PFSK-1 (cell line): ENCODE data around the gene HOXC10.

Source experiments
- FOXP2 ChIP-seq: optimal IDR thresholded peaks from 2 replicates; pipeline ENCODE3; 2011; ENCODE audit warnings: borderline replicate concordance, control low read depth, inconsistent platforms; ENCODE audit not compliant: insufficient read depth; ENCODE audit errors: extremely low read length, extremely low read depth
- POLR2AphosphoS5 ChIP-seq: IDR thresholded peaks from 2 replicates; pipeline ENCODE4 v1.6.1; 2012; ENCODE audit warnings: low read depth, mild to moderate bottlenecking, control low read depth, low read length, moderate library complexity
- SIN3A ChIP-seq: IDR thresholded peaks from 2 replicates; pipeline ENCODE4 v1.6.1; 2012; ENCODE audit warnings: mild to moderate bottlenecking, low read length, moderate library complexity, borderline replicate concordance; ENCODE audit not compliant: insufficient read depth
- TAF1 ChIP-seq: IDR thresholded peaks from 2 replicates; pipeline ENCODE4 v1.6.1; 2012; ENCODE audit warnings: low read length, control low read depth, borderline replicate concordance; ENCODE audit not compliant: insufficient read depth
- TF ChIP-seq, protein P1 (sequence below), 2 experiments: IDR thresholded peaks; 2 replicates each; pipeline versions ENCODE4 v1.6.1 to v1.8.0; 2011 to 2012; ENCODE audit warnings: low read depth in 2 of 2, low read length in 2 of 2, control low read depth in 1 of 2, inconsistent platforms in 1 of 2, mild to moderate bottlenecking in 1 of 2, moderate library complexity in 1 of 2; ENCODE audit not compliant: insufficient read depth in 1 of 2

The HOXC10 gene

GRCh38 chr12:53972722-53973235, 12.2 kb upstream of the HOXC10 start, which contains the start of gene HOXC11:
Gene HOXC11, plus strand, starts transcription at chr12:53973126. Its CDS starts 116 bp downstream, at chr12:53973242.
- TF ChIP-seq TAF1: no peak
- no peak for TF ChIP-seq FOXP2
- no peak for TF ChIP-seq POLR2AphosphoS5
- no peak for TF ChIP-seq SIN3A
- TF ChIP-seq, protein P1, sequence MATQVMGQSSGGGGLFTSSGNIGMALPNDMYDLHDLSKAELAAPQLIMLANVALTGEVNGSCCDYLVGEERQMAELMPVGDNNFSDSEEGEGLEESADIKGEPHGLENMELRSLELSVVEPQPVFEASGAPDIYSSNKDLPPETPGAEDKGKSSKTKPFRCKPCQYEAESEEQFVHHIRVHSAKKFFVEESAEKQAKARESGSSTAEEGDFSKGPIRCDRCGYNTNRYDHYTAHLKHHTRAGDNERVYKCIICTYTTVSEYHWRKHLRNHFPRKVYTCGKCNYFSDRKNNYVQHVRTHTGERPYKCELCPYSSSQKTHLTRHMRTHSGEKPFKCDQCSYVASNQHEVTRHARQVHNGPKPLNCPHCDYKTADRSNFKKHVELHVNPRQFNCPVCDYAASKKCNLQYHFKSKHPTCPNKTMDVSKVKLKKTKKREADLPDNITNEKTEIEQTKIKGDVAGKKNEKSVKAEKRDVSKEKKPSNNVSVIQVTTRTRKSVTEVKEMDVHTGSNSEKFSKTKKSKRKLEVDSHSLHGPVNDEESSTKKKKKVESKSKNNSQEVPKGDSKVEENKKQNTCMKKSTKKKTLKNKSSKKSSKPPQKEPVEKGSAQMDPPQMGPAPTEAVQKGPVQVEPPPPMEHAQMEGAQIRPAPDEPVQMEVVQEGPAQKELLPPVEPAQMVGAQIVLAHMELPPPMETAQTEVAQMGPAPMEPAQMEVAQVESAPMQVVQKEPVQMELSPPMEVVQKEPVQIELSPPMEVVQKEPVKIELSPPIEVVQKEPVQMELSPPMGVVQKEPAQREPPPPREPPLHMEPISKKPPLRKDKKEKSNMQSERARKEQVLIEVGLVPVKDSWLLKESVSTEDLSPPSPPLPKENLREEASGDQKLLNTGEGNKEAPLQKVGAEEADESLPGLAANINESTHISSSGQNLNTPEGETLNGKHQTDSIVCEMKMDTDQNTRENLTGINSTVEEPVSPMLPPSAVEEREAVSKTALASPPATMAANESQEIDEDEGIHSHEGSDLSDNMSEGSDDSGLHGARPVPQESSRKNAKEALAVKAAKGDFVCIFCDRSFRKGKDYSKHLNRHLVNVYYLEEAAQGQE (IDR thresholded peaks at IDR 0.05; ENCODE audit: insufficient read depth in 1 of 2, low read depth in 2 of 2, low read length in 2 of 2): no peak

- TF ChIP-seq FOXP2 (no peak), TAF1 (no peak), POLR2AphosphoS5 (no peak), SIN3A (no peak)
- TF ChIP-seq, protein P1 (IDR thresholded peaks at IDR 0.05; ENCODE audit: insufficient read depth in 1 of 2, low read depth in 2 of 2, low read length in 2 of 2): no peak
Measured at GRCh38 chr12:53973236-53974042, 11.5 kb upstream of the HOXC10 start.

DNA sequence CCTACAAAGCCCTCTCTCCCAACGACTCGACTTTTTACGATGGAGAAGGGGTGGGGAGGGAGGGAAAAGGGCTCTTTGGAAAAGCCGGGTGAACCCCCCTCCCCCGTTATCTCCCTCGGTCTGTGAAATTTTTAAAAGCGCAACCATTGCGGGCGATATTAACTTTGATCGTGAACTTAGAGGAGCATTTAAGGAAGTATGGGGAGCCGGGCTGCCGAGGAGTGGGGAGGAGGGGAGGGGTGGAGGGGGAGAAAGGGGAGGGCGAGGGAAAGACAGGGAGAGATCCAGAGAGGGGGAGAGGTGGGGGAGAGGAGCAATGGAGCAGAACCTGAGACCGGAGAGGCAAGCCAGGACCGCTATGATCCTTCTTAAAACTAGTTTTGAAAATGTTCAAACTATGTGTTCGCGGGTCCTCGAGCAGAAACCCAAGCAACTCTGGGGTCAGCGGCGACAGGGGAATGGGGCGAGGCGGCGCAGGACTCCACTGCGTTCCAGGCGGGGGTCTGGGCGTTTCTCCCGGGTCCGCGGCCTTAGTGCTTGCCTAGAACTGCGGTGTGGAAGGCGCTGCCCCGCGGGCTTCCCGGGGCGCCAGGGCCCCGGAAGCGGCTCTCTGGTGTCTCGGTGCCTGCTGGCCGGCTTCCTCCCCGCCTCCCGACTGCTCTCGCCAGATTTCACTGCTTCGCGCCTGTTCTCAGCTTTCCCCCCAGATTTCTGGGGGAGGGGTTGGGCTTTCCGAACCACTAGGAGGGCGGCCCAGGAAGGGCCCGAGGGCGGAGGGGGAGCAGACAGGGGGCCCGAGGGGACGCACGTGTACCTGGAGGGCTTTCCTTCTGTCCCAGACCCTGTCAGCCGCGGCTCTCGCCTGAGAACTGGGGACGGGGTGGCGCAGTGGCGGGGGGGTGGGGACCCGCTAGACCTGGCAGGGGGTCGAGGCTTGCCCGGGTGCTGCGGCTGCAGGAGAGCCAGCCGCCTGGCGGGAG, 10.6 kb upstream of the HOXC10 start, which contains the start of gene HOTAIR:
Gene HOTAIR (minus strand): TSS at position 871 of the 980 bp plus-strand sequence.
- no peak for TF ChIP-seq POLR2AphosphoS5
- TF ChIP-seq, protein P1 (IDR thresholded peaks at IDR 0.05; ENCODE audit: insufficient read depth in 1 of 2, low read depth in 2 of 2, low read length in 2 of 2): no peak

DNA sequence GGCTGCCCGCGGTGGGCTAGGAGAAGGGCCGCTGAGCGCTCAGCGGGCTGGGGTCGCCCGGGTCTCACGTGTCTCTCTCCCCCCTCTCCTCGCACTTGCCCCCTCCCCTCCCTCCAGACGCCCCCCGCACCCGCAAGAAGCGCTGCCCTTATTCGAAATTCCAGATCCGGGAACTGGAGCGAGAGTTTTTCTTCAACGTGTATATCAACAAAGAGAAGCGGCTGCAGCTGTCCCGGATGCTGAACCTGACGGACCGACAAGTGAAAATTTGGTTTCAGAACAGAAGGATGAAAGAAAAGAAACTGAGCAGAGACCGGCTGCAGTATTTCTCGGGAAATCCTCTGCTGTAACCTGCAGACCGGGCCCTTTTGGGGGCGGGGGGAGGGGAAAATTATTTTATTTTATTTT, 9.9 kb upstream of the HOXC10 start:
- TF ChIP-seq, protein P1 (IDR thresholded peaks at IDR 0.05; ENCODE audit: insufficient read depth in 1 of 2, low read depth in 2 of 2, low read length in 2 of 2): no peak
- no peak for TF ChIP-seq TAF1
- no peak for TF ChIP-seq SIN3A
- TF ChIP-seq FOXP2: no peak
- TF ChIP-seq POLR2AphosphoS5: no peak
